Measurements from ENCODE around the gene GABPB1.

GABPB1 gene

GRCh38 chr15:50302581-50302980, 52.4 kb downstream of the GABPB1 start:
- no peak overlapping the region for H3K4me2 ChIP-seq (ENCODE audit: low read depth, low read length)
- H3K27me3 ChIP-seq (replicated peaks; ENCODE audit: insufficient read depth, low read length), result no peaks in the 10 kb centered on the region
- no peaks in the 10 kb centered on the region for H3K9me3 ChIP-seq (replicated peaks; ENCODE audit: insufficient read depth, low read length)
- H3K9ac ChIP-seq (ENCODE audit: low read length), result no peak overlapping the region
- H3K27ac ChIP-seq (ENCODE audit: low read length), result 0 out of 2 replicates have a peak overlapping the region, but pooled peaks have one; percentile 10
- H4K20me1 ChIP-seq (ENCODE audit: insufficient read depth, low read length), result no peaks in the 10 kb centered on the region
- no peak for TF ChIP-seq EZH2phosphoT487 (IDR thresholded peaks at IDR 0.05; ENCODE audit: low read length)
- no peak for TF ChIP-seq CTCF (IDR thresholded peaks at IDR 0.05; ENCODE audit: low read length)
- no peak for TF ChIP-seq EZH2 (optimal IDR thresholded peaks at IDR 0.05; ENCODE audit: low read depth, low read length)
- H3K4me1 ChIP-seq (ENCODE audit: low read length), result peaks cover 5% of the 10 kb centered on the region; the same call in 1 of the 2 replicates
- no peaks in the 10 kb centered on the region for H3K9me2 ChIP-seq (replicated peaks; ENCODE audit: insufficient read depth, low read length)
- H2AFZ ChIP-seq (ENCODE audit: low read length), result no peak overlapping the region
- H3K36me3 ChIP-seq (replicated peaks; ENCODE audit: insufficient read depth, low read length), result peaks cover 6% of the 10 kb centered on the region
- H3K79me2 ChIP-seq (ENCODE audit: low read length), result 0 out of 2 replicates have a peak, but pooled peaks cover 3% of the 10 kb centered on the region
- H3K4me3 ChIP-seq (ENCODE audit: low read length), result no peak overlapping the region
- no peak for DNase-seq
- H3F3A ChIP-seq (ENCODE audit: insufficient read depth, low read length), result no peaks in the 10 kb centered on the region

- Histone ChIP-seq H3K9me3 (replicated peaks; ENCODE audit: insufficient read depth, low read length) (no peaks in the 10 kb centered on the region), H3K9ac (ENCODE audit: low read length) (no peak overlapping the region), H3K4me3 (ENCODE audit: low read length) (no peak overlapping the region), H3K36me3 (replicated peaks; ENCODE audit: insufficient read depth, low read length) (no peaks in the 10 kb centered on the region; the same call in 1 of the 2 replicates), H3K4me2 (ENCODE audit: low read depth, low read length) (no peak overlapping the region), H4K20me1 (ENCODE audit: insufficient read depth, low read length) (no peaks in the 10 kb centered on the region), H3K4me1 (ENCODE audit: low read length) (peaks cover 5% of the 10 kb centered on the region; the same call in 1 of the 2 replicates), H3K79me2 (ENCODE audit: low read length) (0 out of 2 replicates have a peak, but pooled peaks cover 3% of the 10 kb centered on the region), H3F3A (ENCODE audit: insufficient read depth, low read length) (no peaks in the 10 kb centered on the region), H3K27ac (ENCODE audit: low read length) (no peak overlapping the region), H3K9me2 (replicated peaks; ENCODE audit: insufficient read depth, low read length) (no peaks in the 10 kb centered on the region), H3K27me3 (replicated peaks; ENCODE audit: insufficient read depth, low read length) (no peaks in the 10 kb centered on the region), H2AFZ (ENCODE audit: low read length) (no peak overlapping the region)
- no peak for DNase-seq
- no peak for TF ChIP-seq EZH2phosphoT487 (IDR thresholded peaks at IDR 0.05; ENCODE audit: low read length)
- TF ChIP-seq CTCF (IDR thresholded peaks at IDR 0.05; ENCODE audit: low read length), result no peak
- no peak for TF ChIP-seq EZH2 (optimal IDR thresholded peaks at IDR 0.05; ENCODE audit: low read depth, low read length)
Observed at GRCh38 chr15:50298340-50298739, 56.7 kb downstream of the GABPB1 start.

- no peaks in the 10 kb centered on the region for H3F3A ChIP-seq (ENCODE audit: insufficient read depth, low read length)
- no peaks in the 10 kb centered on the region for H3K4me1 ChIP-seq (ENCODE audit: low read length)
- no peaks in the 10 kb centered on the region for H3K9me3 ChIP-seq (replicated peaks; ENCODE audit: insufficient read depth, low read length)
- no peak overlapping the region for H3K27ac ChIP-seq (ENCODE audit: low read length)
- no peaks in the 10 kb centered on the region for H3K9me2 ChIP-seq (replicated peaks; ENCODE audit: insufficient read depth, low read length)
- H3K9ac ChIP-seq (ENCODE audit: low read length), result no peak overlapping the region
- no peak overlapping the region for H2AFZ ChIP-seq (ENCODE audit: low read length)
- H3K36me3 ChIP-seq (replicated peaks; ENCODE audit: insufficient read depth, low read length), result no peaks in the 10 kb centered on the region; the same call in 1 of the 2 replicates
- H3K4me3 ChIP-seq (ENCODE audit: low read length), result no peak overlapping the region
- H3K79me2 ChIP-seq (ENCODE audit: low read length), result no peaks in the 10 kb centered on the region
- no peak for DNase-seq
- H3K27me3 ChIP-seq (replicated peaks; ENCODE audit: insufficient read depth, low read length), result no peaks in the 10 kb centered on the region
- TF ChIP-seq CTCF (IDR thresholded peaks at IDR 0.05; ENCODE audit: low read length) (no peak), EZH2phosphoT487 (IDR thresholded peaks at IDR 0.05; ENCODE audit: low read length) (no peak), EZH2 (optimal IDR thresholded peaks at IDR 0.05; ENCODE audit: low read depth, low read length) (no peak)
- H3K4me2 ChIP-seq (ENCODE audit: low read depth, low read length), result no peak overlapping the region
- no peaks in the 10 kb centered on the region for H4K20me1 ChIP-seq (ENCODE audit: insufficient read depth, low read length)
Observed at GRCh38 chr15:50295966-50296365, 59.0 kb downstream of the GABPB1 start.
